GM23338 (cell line): ENCODE results near the gene ADAM11. TPM values are rescaled to one million over a fixed set of nuclear protein-coding genes. Genes with fewer than 3 reads are reported as not detected.
A peak's percentile ranks its signal among the peaks of the same experiment; 100 is the strongest.

Experiments
- ATAC-seq: fragments of 200-7000 bp; cut with Tn5 transposase; 3 replicates; pipeline ENCODE4 v1.9.1; 2020
- DNase-seq: peaks from one replicate; pipeline ENCODE4 v3.0.0-alpha.2; 2015; ENCODE audit warnings: low spot score
- H2AFZ ChIP-seq: fragments of 200-600 bp; sonication (generic); 2 replicates; pipeline ENCODE4 v1.8.0; 2016; ENCODE audit warnings: antibody characterized with exemption, mild to moderate bottlenecking, moderate library complexity
- H3F3A ChIP-seq: fragments of 200-600 bp; sonication (generic); replicated peaks from 2 replicates; pipeline ENCODE4 v1.8.0; 2017; ENCODE audit warnings: antibody characterized with exemption, mixed run types, low read depth
- H3K27ac ChIP-seq: fragments of 200-600 bp; sonication (generic); 2 replicates; pipeline ENCODE4 v1.6.1; 2016; ENCODE audit warnings: low read depth
- H3K27me3 ChIP-seq: fragments of 200-600 bp; sonication (generic); 2 replicates; pipeline ENCODE4 v1.8.0; 2016; ENCODE audit warnings: mild to moderate bottlenecking, mixed run types, moderate library complexity; ENCODE audit not compliant: insufficient read depth
- H3K36me3 ChIP-seq: fragments of 200-600 bp; sonication (generic); 2 replicates; pipeline ENCODE4 v1.8.0; 2016; ENCODE audit warnings: mild to moderate bottlenecking; ENCODE audit not compliant: insufficient read depth
- H3K4me1 ChIP-seq: fragments of 200-600 bp; sonication (generic); 2 replicates; pipeline ENCODE4 v1.8.0; 2016; ENCODE audit warnings: mild to moderate bottlenecking, moderate library complexity; ENCODE audit not compliant: insufficient read depth
- H3K4me2 ChIP-seq: fragments of 200-600 bp; sonication (generic); 2 replicates; pipeline ENCODE4 v1.7.1; 2017; ENCODE audit warnings: mixed run types
- H3K4me3 ChIP-seq: fragments of 200-600 bp; sonication (generic); 2 replicates; pipeline ENCODE4 v1.6.1; 2016; ENCODE audit warnings: mixed run types
- H3K79me2 ChIP-seq: fragments of 200-600 bp; sonication (generic); replicated peaks from 2 replicates; pipeline ENCODE4 v1.8.0; 2017; ENCODE audit warnings: mild to moderate bottlenecking; ENCODE audit not compliant: insufficient read depth
- H3K9me2 ChIP-seq: fragments of 200-600 bp; sonication (generic); 2 replicates; pipeline ENCODE4 v1.8.0; 2017; ENCODE audit not compliant: insufficient read depth
- H4K20me1 ChIP-seq: fragments of 200-600 bp; sonication (generic); replicated peaks from 2 replicates; pipeline ENCODE4 v1.8.0; 2017; ENCODE audit warnings: mild to moderate bottlenecking; ENCODE audit not compliant: insufficient read depth
- H3K27ac Mint-ChIP-seq: 2 replicates; pipeline ENCODE4 v1.8.0; 2020; ENCODE audit warnings: inconsistent platforms, mild to moderate bottlenecking, moderate library complexity, mixed read lengths
- H3K27me3 Mint-ChIP-seq: 3 replicates; pipeline ENCODE4 v1.8.0; 2022; ENCODE audit warnings: low read depth, mild to moderate bottlenecking, moderate library complexity, mixed read lengths, inconsistent platforms; ENCODE audit not compliant: insufficient read depth, poor library complexity
- H3K36me3 Mint-ChIP-seq: 3 replicates; pipeline ENCODE4 v1.8.0; 2021; ENCODE audit warnings: low read depth, mild to moderate bottlenecking, inconsistent platforms, moderate library complexity, mixed read lengths
- H3K4me1 Mint-ChIP-seq: 3 replicates; pipeline ENCODE4 v1.8.0; 2020; ENCODE audit warnings: mild to moderate bottlenecking, inconsistent platforms, mixed read lengths
- H3K4me3 Mint-ChIP-seq: 3 replicates; pipeline ENCODE4 v1.8.0; 2021; ENCODE audit warnings: moderate library complexity, mild to moderate bottlenecking, inconsistent platforms, mixed read lengths
- H3K9me3 Mint-ChIP-seq: 3 replicates; pipeline ENCODE4 v1.8.0; 2020; ENCODE audit warnings: moderate library complexity, mild to moderate bottlenecking, inconsistent platforms, mixed read lengths
- CREB1 ChIP-seq: fragments of 250-450 bp; sonication (Bioruptor Pico); IDR thresholded peaks from 2 replicates; pipeline ENCODE4 v1.5.0; 2020; ENCODE audit warnings: low read depth, mild to moderate bottlenecking, moderate library complexity
- EZH2 ChIP-seq: fragments of 200-600 bp; sonication (generic); IDR thresholded peaks from one replicate; pipeline ENCODE4 v1.8.0; 2017; ENCODE audit warnings: antibody characterized with exemption, mild to moderate bottlenecking, low read depth; ENCODE audit not compliant: unreplicated experiment
- EZH2phosphoT487 ChIP-seq: fragments of 200-600 bp; sonication (generic); IDR thresholded peaks from one replicate; pipeline ENCODE4 v1.8.1; 2018; ENCODE audit warnings: antibody characterized with exemption; ENCODE audit not compliant: unreplicated experiment
- JUNB ChIP-seq: IDR thresholded peaks from one replicate; pipeline ENCODE4 v1.6.1; 2016; ENCODE audit warnings: antibody characterized with exemption; ENCODE audit not compliant: unreplicated experiment
- NANOG ChIP-seq: IDR thresholded peaks from 2 replicates; pipeline ENCODE4 v1.6.1; 2016; ENCODE audit warnings: antibody characterized with exemption, borderline replicate concordance
- POLR2AphosphoS5 ChIP-seq: IDR thresholded peaks from 2 replicates; pipeline ENCODE4 v1.6.1; 2016; ENCODE audit warnings: antibody characterized with exemption, low read depth
- REST ChIP-seq: IDR thresholded peaks from one replicate; pipeline ENCODE4 v1.6.1; 2018; ENCODE audit warnings: antibody characterized with exemption; ENCODE audit not compliant: unreplicated experiment
- STAT1 ChIP-seq: IDR thresholded peaks from one replicate; pipeline ENCODE4 v1.6.1; 2016; ENCODE audit warnings: antibody characterized with exemption; ENCODE audit not compliant: unreplicated experiment
- ZNF114 ChIP-seq: fragments of 250-450 bp; sonication (Bioruptor Pico); IDR thresholded peaks from 2 replicates; pipeline ENCODE4 v1.5.0; 2020; ENCODE audit warnings: mild to moderate bottlenecking, moderate library complexity
- ZNF331 ChIP-seq: fragments of 250-450 bp; sonication (Bioruptor Pico); IDR thresholded peaks from 2 replicates; pipeline ENCODE4 v1.5.0; 2020; ENCODE audit warnings: low read depth, mild to moderate bottlenecking, moderate library complexity
- ZNF462 ChIP-seq: fragments of 250-450 bp; sonication (Bioruptor Pico); IDR thresholded peaks from 2 replicates; pipeline ENCODE4 v1.5.0; 2020; ENCODE audit warnings: mild to moderate bottlenecking, moderate library complexity
- polyA plus RNA-seq: library from polyadenylated mRNA; unstranded; fragments of >200 nt; fragmentation: Nextera tagmentation; extraction: Ambion mirVana; gene quantifications from 2 replicates; pipeline ENCODE4 v1.2.1, GENCODE V29; 2016
- total RNA-seq: library from RNA; depleted of rRNA; stranded (reverse); fragments of >200 nt; shearing (Covaris generic); gene quantifications from 2 replicates; pipeline ENCODE4 v1.2.3, GENCODE V29; 2014
- TF ChIP-seq, protein P1 (sequence below), 2 experiments: fragments of 200-600 bp in 1 of 2; sonication (generic) in 1 of 2; conservative IDR thresholded peaks; 2 replicates each; pipeline versions ENCODE4 v1.5.1 to v1.6.1; 2016 to 2017; ENCODE audit warnings: antibody characterized with exemption in 2 of 2, low read depth in 2 of 2, mild to moderate bottlenecking in 2 of 2, moderate library complexity in 1 of 2
- TF ChIP-seq, protein P2 (sequence below): IDR thresholded peaks from 2 replicates; pipeline ENCODE4 v1.6.1; 2016; ENCODE audit warnings: antibody characterized with exemption

ADAM11 gene
- total and polyA plus RNA-seq, 2 experiments from 2014 or later, result 0.55 to 4.7 TPM

GRCh38 chr17:44794851-44795413, 36.1 kb downstream of the ADAM11 start:
- Histone ChIP-seq H4K20me1 (peaks cover 7% of the 10 kb centered on the region; the same call in 1 of the 2 replicates), H3K4me3 (no peak overlapping the region), H3F3A (peaks cover 27% of the 10 kb centered on the region; the same call in 1 of the 2 replicates), H2AFZ (no peak overlapping the region), H3K36me3 (no peaks in the 10 kb centered on the region), H3K79me2 (0 out of 2 replicates have a peak, but pooled peaks cover 4% of the 10 kb centered on the region), H3K4me1 (peaks cover 25% of the 10 kb centered on the region), H3K9me2 (no peaks in the 10 kb centered on the region), H3K27me3 (no peaks in the 10 kb centered on the region), H3K4me2 (no peak overlapping the region), H3K27ac (peak overlapping the region; percentile 86)
- H3K9me3 Mint-ChIP-seq, result no peaks in the 10 kb centered on the region
- H3K4me3 Mint-ChIP-seq, result no peak overlapping the region
- H3K27ac Mint-ChIP-seq, result peak overlapping the region; percentile 63
- TF ChIP-seq ZNF462 (CRISPR knock-in tag), result no peak
- no peak for TF ChIP-seq STAT1
- TF ChIP-seq CREB1 (CRISPR knock-in tag), result no peak
- TF ChIP-seq POLR2AphosphoS5, result no peak
- TF ChIP-seq, protein P1, sequence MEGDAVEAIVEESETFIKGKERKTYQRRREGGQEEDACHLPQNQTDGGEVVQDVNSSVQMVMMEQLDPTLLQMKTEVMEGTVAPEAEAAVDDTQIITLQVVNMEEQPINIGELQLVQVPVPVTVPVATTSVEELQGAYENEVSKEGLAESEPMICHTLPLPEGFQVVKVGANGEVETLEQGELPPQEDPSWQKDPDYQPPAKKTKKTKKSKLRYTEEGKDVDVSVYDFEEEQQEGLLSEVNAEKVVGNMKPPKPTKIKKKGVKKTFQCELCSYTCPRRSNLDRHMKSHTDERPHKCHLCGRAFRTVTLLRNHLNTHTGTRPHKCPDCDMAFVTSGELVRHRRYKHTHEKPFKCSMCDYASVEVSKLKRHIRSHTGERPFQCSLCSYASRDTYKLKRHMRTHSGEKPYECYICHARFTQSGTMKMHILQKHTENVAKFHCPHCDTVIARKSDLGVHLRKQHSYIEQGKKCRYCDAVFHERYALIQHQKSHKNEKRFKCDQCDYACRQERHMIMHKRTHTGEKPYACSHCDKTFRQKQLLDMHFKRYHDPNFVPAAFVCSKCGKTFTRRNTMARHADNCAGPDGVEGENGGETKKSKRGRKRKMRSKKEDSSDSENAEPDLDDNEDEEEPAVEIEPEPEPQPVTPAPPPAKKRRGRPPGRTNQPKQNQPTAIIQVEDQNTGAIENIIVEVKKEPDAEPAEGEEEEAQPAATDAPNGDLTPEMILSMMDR (conservative IDR thresholded peaks at IDR 0.05; ENCODE audit: low read depth in 2 of 2), result no peak
- no peak for TF ChIP-seq ZNF114 (CRISPR knock-in tag)
- TF ChIP-seq EZH2, result no peak
- TF ChIP-seq ZNF331, result no peak
- TF ChIP-seq, protein P2, sequence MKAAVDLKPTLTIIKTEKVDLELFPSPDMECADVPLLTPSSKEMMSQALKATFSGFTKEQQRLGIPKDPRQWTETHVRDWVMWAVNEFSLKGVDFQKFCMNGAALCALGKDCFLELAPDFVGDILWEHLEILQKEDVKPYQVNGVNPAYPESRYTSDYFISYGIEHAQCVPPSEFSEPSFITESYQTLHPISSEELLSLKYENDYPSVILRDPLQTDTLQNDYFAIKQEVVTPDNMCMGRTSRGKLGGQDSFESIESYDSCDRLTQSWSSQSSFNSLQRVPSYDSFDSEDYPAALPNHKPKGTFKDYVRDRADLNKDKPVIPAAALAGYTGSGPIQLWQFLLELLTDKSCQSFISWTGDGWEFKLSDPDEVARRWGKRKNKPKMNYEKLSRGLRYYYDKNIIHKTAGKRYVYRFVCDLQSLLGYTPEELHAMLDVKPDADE, result no peak
- TF ChIP-seq NANOG, result no peak
- TF ChIP-seq REST, result no peak
- TF ChIP-seq JUNB, result no peak
- TF ChIP-seq EZH2phosphoT487, result no peak
- H3K4me1 Mint-ChIP-seq, result peaks cover 35% of the 10 kb centered on the region
- DNase-seq, result no peak
- no peak for ATAC-seq
- peaks cover 18% of the 10 kb centered on the region; the same call in 2 of the 3 replicates for H3K36me3 Mint-ChIP-seq
- H3K27me3 Mint-ChIP-seq, result peaks cover 12% of the 10 kb centered on the region
